HG02885 (cell line): ENCODE data around the gene KLK14.

Source experiments
- ATAC-seq: cut with Tn5 transposase; IDR thresholded peaks from one replicate; pipeline ENCODE4 v1.9.1; 2021; ENCODE audit warnings: mild to moderate bottlenecking; ENCODE audit not compliant: unreplicated experiment, poor library complexity

KLK14 gene

DNA sequence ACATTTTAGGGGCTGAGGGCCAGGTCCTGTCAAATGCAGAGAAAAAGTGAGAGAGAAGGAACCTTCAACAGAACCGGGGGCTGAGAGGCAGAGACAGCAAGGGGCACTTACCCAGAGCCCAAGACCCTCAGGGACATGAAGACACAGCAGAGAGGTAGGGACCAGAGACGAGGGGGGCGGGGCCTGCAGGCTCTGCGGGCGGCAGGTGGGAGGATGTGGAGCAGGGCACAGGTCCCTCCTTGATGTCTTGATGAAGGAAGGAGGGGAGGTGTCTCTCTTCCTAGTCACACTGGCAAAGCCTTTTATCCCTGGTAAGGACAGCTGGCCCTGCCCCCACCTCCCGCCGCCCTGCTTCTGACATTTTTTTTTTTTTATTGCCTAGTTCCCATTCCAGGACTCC lies at the start of gene KLK14:
Gene KLK14, minus strand, starts transcription at position 277 of the 400 bp plus-strand sequence. Its CDS starts 273 bp downstream, at position 4.
- no peak for ATAC-seq

DNA sequence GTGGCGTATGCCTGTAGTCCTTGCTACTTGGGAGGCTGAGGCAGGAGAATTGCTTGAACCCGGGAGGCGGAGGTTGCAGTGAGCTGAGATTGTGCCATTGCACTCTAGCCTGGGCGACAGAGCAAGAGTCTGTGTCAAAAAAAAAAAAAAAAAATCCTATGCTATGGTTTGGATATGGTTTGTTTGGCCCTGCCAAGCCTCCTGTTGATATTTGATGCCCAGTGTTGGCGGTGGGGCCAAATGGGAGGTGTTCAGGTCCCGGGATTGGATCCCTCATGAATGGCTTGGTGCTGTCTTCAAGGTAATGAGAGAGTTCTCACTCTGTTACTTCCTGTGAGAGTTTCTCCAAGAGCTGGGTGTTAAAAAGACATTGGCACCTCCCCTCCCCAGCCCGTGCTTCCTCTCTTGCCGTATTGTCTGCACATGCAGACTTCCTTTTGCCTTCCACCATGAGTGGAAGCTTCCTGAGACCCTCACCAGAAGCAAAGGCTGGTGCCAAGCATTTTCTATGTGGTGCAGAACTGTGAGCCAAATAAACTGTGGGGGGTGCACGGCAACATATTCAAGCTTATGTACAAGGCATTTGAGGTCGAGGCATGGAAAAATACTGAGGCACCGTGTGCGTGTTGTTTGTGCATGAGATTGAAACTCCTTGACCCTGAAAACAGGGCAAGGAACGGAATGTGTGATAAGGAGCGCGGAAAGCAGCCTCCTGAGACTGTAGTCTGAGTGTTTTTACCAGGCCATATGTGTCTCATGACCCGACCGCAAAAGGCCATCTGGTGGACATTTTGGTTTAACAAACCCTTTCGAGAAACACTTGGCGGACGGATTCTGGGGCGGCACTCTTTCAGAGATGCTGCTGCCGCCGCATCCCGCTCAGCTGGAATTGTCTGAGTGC lies 49.3 kb upstream of the KLK14 start:
- no peak for ATAC-seq

DNA sequence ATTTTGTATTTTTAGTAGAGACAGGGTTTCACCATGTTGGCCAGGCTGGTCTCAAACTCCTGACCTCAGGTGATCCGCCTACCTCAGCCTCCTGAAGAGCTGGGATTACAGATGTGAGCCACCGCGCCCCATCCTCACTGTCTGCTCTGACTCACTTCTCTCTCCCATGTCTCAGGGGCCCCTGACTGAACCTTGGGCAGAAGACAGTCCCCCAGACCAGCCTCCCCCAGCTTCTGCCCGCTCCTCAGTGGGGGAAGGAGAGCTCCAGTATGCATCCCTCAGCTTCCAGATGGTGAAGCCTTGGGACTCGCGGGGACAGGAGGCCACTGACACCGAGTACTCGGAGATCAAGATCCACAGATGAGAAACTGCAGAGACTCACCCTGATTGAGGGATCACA lies 47.0 kb upstream of the KLK14 start:
- ATAC-seq, result no peak

- no peak for ATAC-seq
These were observed 45.5 kb upstream of the KLK14 start for GRCh38 chr19:51128227-51128626.

DNA sequence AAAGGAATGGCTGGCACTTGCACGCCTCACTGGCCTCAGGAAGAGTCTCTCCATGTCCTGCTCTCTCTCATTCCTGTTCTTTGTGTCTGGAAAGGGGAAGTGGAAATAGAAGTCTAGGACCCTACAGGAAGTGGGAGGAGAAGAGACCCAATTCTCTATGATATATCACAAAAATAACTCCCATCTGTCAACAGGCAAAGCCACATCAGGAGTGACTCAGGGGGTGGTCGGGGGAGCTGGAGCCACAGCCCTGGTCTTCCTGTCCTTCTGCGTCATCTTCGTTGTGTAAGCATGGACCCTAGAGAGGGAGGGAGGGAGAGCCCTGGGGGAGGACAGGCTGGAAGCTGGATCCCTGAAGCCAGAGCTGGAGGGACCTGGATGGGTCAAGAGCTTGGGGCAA lies 45.1 kb upstream of the KLK14 start:
- ATAC-seq, result no peak

GRCh38 chr19:51127032-51127431 lies 44.3 kb upstream of the KLK14 start:
- ATAC-seq, result no peak

GRCh38 chr19:51125421-51126075 lies 42.9 kb upstream of the KLK14 start:
- no peak for ATAC-seq

GRCh38 chr19:51124729-51125128 lies 42.0 kb upstream of the KLK14 start, which contains the start of gene SIGLEC9:
Gene SIGLEC9 (plus strand): TSS chr19:51124906. CDS start chr19:51124975, 69 bp downstream.
- no peak for ATAC-seq

- ATAC-seq, result no peak
These were observed 41.5 kb upstream of the KLK14 start for GRCh38 chr19:51124216-51124615.

GRCh38 chr19:51123802-51124201 lies 41.1 kb upstream of the KLK14 start:
- no peak for ATAC-seq

DNA sequence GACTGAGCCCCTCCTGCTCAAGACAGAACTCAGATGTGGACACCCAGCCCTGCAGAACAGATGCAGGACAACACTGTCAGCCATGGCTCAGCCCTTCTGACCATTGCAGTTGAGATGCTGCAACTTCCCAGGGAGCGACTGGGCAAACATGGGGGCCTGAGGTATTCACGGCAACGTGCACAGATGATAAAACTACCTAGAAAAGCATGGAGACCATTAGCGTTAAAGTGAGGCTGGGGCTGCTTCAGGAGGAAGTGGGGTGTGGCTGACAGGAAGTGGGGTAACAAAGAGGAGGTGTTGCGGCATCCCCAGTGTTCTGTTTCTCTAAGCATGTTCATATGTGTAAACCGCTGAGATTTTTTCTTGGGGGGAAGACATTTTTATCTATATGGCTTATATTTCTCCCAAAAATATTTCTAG lies 40.7 kb upstream of the KLK14 start:
- no peak for ATAC-seq

GRCh38 chr19:51122112-51122981 lies 39.7 kb upstream of the KLK14 start:
- no peak for ATAC-seq

DNA sequence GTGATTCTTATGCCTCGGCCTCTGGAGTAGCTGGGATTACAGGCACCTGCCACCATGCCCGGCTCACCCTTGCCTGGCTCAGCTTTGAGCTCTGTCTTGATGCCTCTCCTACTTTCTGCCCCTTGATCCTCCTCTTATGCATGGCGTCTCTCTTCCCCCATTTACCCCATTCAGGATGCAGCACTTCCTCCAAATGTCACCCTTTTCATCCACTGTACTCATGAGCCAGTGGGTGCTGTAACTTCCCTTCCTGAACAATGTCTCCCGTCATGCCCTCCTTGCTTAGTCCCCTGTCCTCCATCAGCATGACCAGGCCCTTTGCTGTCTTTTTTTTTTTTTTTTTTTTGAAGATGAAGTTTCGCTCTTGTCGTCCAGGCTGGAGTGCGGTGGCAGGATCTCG lies 38.6 kb upstream of the KLK14 start:
- no peak for ATAC-seq

- no peak for ATAC-seq
These were observed 37.5 kb upstream of the KLK14 start for GRCh38 chr19:51120160-51120559.

DNA sequence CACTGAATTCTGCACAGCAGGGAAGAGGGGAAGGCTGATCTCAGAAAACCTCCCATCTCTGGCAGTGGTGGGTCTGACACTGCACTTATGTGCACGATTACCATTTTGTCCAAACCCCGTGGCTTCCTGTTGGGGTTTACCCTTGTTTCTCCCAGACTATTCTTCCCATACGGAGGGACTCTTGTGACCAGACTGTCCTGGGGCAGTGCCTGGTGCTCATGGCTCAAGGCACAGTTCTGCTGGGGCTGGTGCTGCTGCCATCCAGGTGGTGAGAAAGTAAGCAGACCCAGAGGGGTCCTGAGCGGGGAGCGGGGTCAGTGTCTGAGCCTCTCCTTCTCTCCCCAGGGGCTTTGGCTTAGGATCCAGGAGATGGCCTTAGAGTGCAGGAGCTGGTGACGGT lies 36.9 kb upstream of the KLK14 start:
- no peak for ATAC-seq

GRCh38 chr19:51119101-51119500 lies 36.4 kb upstream of the KLK14 start:
- ATAC-seq, result no peak

DNA sequence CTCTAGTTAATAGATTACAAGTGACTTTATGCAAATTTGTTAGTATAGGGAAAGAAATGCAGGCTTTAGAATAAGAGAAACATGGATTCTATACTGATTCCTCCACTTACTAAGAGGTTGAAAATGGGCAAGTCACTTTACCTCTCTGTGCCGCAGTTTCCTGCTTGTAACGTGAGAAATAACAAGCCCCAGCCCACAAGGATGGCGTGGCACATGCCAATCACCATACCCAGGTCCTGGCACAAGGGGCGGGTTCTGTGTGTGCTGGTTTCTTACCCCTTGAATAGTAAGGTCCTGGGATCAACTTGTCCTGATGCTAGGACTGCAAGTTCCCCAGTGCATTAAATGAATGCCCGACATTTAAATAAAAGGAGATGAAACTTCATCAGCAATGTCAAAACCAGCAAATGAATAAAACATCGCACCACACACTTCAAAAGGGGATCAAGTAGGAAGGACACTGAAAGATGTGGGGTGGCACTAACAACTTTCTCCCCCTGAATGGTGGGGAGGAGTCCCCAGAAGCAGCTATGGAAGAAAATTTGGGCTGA lies 34.1 kb upstream of the KLK14 start:
- no peak for ATAC-seq

DNA sequence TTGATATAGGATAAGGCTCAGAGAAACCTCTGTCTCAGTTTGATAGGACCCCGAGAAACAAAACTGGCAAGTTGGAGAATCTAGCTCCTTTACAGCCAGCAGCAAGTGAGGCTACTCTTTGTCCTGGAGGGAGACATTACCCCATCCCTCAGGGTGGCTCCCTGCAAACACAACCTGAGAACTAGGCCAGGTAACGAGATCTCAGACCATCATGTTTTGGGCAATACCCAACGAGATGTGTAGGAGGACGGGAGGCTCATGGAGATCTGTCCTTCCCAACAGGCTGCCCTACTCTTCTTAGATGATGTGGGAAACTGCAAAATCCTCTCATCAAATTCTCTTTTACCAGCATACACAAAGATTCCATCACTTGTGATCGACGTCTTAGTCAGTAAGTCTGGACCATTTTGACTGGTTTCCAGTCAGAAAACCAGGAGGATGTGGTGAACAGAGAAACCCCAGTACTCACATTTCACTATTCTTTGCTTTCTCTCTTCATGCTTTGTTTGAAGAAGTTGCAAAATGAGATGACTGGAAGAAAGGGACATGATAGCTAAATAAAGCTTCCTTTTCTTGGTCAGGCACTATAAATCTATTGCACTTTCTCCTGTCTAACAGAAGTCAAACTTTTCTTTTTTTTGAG lies 31.5 kb upstream of the KLK14 start:
- no peak for ATAC-seq

DNA sequence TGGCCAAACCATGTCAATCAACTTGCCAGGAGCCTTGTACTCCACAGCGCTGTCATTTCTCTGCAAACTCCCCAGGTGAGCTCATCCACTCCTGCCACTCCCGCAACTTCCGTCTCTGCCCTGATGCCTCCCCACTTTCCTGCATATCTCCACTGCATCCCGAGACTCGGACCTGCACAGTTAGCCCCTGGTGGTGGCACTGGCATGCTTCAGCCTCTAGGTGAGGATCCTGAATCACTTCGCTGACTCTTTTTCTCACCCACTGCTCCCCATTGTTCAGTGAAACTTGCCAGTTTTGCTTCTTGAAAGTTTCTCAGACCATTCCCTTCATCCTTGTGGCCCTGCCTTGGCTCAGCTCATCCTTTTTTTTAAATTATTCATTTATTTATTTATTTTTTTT lies 28.9 kb upstream of the KLK14 start:
- ATAC-seq, result no peak

GRCh38 chr19:51110666-51110971 lies 27.9 kb upstream of the KLK14 start:
- no peak for ATAC-seq
